MM.1S (cell line): ENCODE measurements around the gene AP3B1.

Experiments
- DNase-seq: peaks from one replicate; pipeline ENCODE4 v3.0.0-alpha.2; 2015
- H2AFZ ChIP-seq: fragments of 300-600 bp; sonication (generic); 2 replicates; pipeline ENCODE4 v1.6.0; 2016; ENCODE audit warnings: antibody characterized with exemption, low read length
- H3F3A ChIP-seq: fragments of 300-600 bp; sonication (generic); 2 replicates; pipeline ENCODE4 v1.6.1; 2016; ENCODE audit warnings: mild to moderate bottlenecking, antibody characterized with exemption, low read length, moderate library complexity, mixed read lengths; ENCODE audit not compliant: insufficient read depth
- H3K27ac ChIP-seq: fragments of 300-600 bp; sonication (generic); 2 replicates; pipeline ENCODE4 v1.5.1; 2016; ENCODE audit warnings: mild to moderate bottlenecking, low read length
- H3K27me3 ChIP-seq: fragments of 300-600 bp; sonication (generic); replicated peaks from 2 replicates; pipeline ENCODE4 v1.6.0; 2016; ENCODE audit warnings: low read length; ENCODE audit not compliant: insufficient read depth
- H3K36me3 ChIP-seq: fragments of 300-600 bp; sonication (generic); replicated peaks from 2 replicates; pipeline ENCODE4 v1.6.1; 2016; ENCODE audit warnings: mild to moderate bottlenecking, low read length, mixed read lengths; ENCODE audit not compliant: insufficient read depth
- H3K4me1 ChIP-seq: fragments of 300-600 bp; sonication (generic); 2 replicates; pipeline ENCODE4 v1.6.1; 2016; ENCODE audit warnings: low read length, mixed read lengths
- H3K4me2 ChIP-seq: fragments of 300-600 bp; sonication (generic); 2 replicates; pipeline ENCODE4 v1.6.0; 2016; ENCODE audit warnings: low read depth, low read length
- H3K4me3 ChIP-seq: fragments of 300-600 bp; sonication (generic); 2 replicates; pipeline ENCODE4 v1.5.1; 2016; ENCODE audit warnings: low read length, mixed read lengths
- H3K79me2 ChIP-seq: fragments of 300-600 bp; sonication (generic); 2 replicates; pipeline ENCODE4 v1.6.1; 2016; ENCODE audit warnings: mixed run types, low read length, mixed read lengths
- H3K9ac ChIP-seq: fragments of 300-600 bp; sonication (generic); 2 replicates; pipeline ENCODE4 v1.6.1; 2016; ENCODE audit warnings: low read length, mixed read lengths
- H3K9me2 ChIP-seq: fragments of 300-600 bp; sonication (generic); replicated peaks from 2 replicates; pipeline ENCODE4 v1.6.1; 2016; ENCODE audit warnings: mild to moderate bottlenecking, low read length, mixed read lengths; ENCODE audit not compliant: insufficient read depth
- H3K9me3 ChIP-seq: fragments of 300-600 bp; sonication (generic); replicated peaks from 2 replicates; pipeline ENCODE4 v1.6.1; 2016; ENCODE audit warnings: mild to moderate bottlenecking, low read length, mixed read lengths; ENCODE audit not compliant: insufficient read depth
- H4K20me1 ChIP-seq: fragments of 300-600 bp; sonication (generic); 2 replicates; pipeline ENCODE4 v1.6.1; 2016; ENCODE audit warnings: mild to moderate bottlenecking, low read length, moderate library complexity, mixed read lengths; ENCODE audit not compliant: insufficient read depth
- CTCF ChIP-seq: fragments of 300-600 bp; sonication (generic); IDR thresholded peaks from 2 replicates; pipeline ENCODE4 v1.5.1; 2016; ENCODE audit warnings: antibody characterized with exemption, low read length, mixed read lengths
- EZH2 ChIP-seq: fragments of 300-600 bp; sonication (generic); optimal IDR thresholded peaks from 2 replicates; pipeline ENCODE3; 2017; ENCODE audit warnings: low read depth, mild to moderate bottlenecking, antibody characterized with exemption, low read length, mixed read lengths
- EZH2phosphoT487 ChIP-seq: fragments of 300-600 bp; sonication (generic); IDR thresholded peaks from 2 replicates; pipeline ENCODE4 v1.6.1; 2018; ENCODE audit warnings: antibody characterized with exemption, low read length

The AP3B1 gene

GRCh38 chr5:77973253-77973609, 321.3 kb downstream of the AP3B1 start:
- Histone ChIP-seq H3K27ac (no peak overlapping the region), H3K4me3 (no peak overlapping the region), H3K9me2 (no peaks in the 10 kb centered on the region), H3K4me1 (no peaks in the 10 kb centered on the region), H3K27me3 (no peaks in the 10 kb centered on the region), H3K9me3 (no peaks in the 10 kb centered on the region), H3F3A (no peaks in the 10 kb centered on the region), H3K79me2 (no peaks in the 10 kb centered on the region), H3K36me3 (no peaks in the 10 kb centered on the region), H4K20me1 (no peaks in the 10 kb centered on the region), H3K4me2 (peak overlapping the region; percentile 24; the same call in 1 of the 2 replicates), H3K9ac (no peak overlapping the region), H2AFZ (no peak overlapping the region)
- TF ChIP-seq CTCF = no peak
- no peak for TF ChIP-seq EZH2phosphoT487
- no peak for TF ChIP-seq EZH2
- DNase-seq = no peak

GRCh38 chr5:77972469-77973252, 321.8 kb downstream of the AP3B1 start:
- peak; percentile 10 for DNase-seq
- Histone ChIP-seq H3K27me3 (no peaks in the 10 kb centered on the region), H3K4me1 (no peaks in the 10 kb centered on the region), H3K9me2 (no peaks in the 10 kb centered on the region), H3F3A (no peaks in the 10 kb centered on the region), H3K9ac (no peak overlapping the region), H2AFZ (no peak overlapping the region), H3K4me3 (no peak overlapping the region; the same call in 1 of the 2 replicates), H3K9me3 (no peaks in the 10 kb centered on the region), H3K27ac (no peak overlapping the region), H4K20me1 (no peaks in the 10 kb centered on the region), H3K4me2 (peak overlapping the region; percentile 24; the same call in 1 of the 2 replicates), H3K36me3 (no peaks in the 10 kb centered on the region), H3K79me2 (no peaks in the 10 kb centered on the region)
- peak; percentile 19; the same call in 1 of the 2 replicates for TF ChIP-seq CTCF
- no peak for TF ChIP-seq EZH2phosphoT487

- H3K27me3 ChIP-seq = no peaks in the 10 kb centered on the region
- TF ChIP-seq CTCF (no peak), EZH2 (no peak), EZH2phosphoT487 (no peak)
- H2AFZ ChIP-seq = no peak overlapping the region
- H3K79me2 ChIP-seq = no peaks in the 10 kb centered on the region
- H3K9me2 ChIP-seq = no peaks in the 10 kb centered on the region
- no peaks in the 10 kb centered on the region for H3F3A ChIP-seq
- no peaks in the 10 kb centered on the region for H3K4me1 ChIP-seq
- no peak for DNase-seq
- H3K4me3 ChIP-seq = no peak overlapping the region
- no peak overlapping the region for H3K27ac ChIP-seq
- H4K20me1 ChIP-seq = no peaks in the 10 kb centered on the region
- no peaks in the 10 kb centered on the region for H3K36me3 ChIP-seq
- no peaks in the 10 kb centered on the region for H3K9me3 ChIP-seq
- H3K4me2 ChIP-seq = peak overlapping the region; percentile 24; the same call in 1 of the 2 replicates
- no peak overlapping the region for H3K9ac ChIP-seq
Observed at GRCh38 chr5:77971776-77972468, 322.6 kb downstream of the AP3B1 start.
